ENCODE results near the gene CCDC181. TPM values are rescaled to one million over a fixed set of nuclear protein-coding genes. Genes with fewer than 3 reads are reported as not detected.

The CCDC181 gene
- polyA plus RNA-seq, 1 of the 3 experiments (the other 2 are of a cell fraction): 1.2 TPM

- TF ChIP-seq CHD2 (IDR thresholded peaks at IDR 0.05; ENCODE audit: low read length, partially characterized antibody): no peak
- TF ChIP-seq FOXJ3 (CRISPR knock-in tag; IDR thresholded peaks at IDR 0.05): no peak
- TF ChIP-seq GABPA (IDR thresholded peaks at IDR 0.05; ENCODE audit: low read depth): no peak
- TF ChIP-seq EP300 (IDR thresholded peaks at IDR 0.05; ENCODE audit: borderline replicate concordance in 1 of 2, low read depth in 1 of 2, low read length in 1 of 2): no peak
- no peak for TF ChIP-seq TEAD4 (IDR thresholded peaks at IDR 0.05; ENCODE audit: borderline replicate concordance, insufficient read depth)
- TF ChIP-seq RAD21 (IDR thresholded peaks at IDR 0.05; ENCODE audit: low read length): no peak
- TF ChIP-seq POLR2AphosphoS5 (IDR thresholded peaks at IDR 0.05; ENCODE audit: low read depth, low read length): no peak
- TF ChIP-seq RFX5 (IDR thresholded peaks at IDR 0.05; ENCODE audit: low read length): no peak
- TF ChIP-seq FOSL2 (IDR thresholded peaks at IDR 0.05; ENCODE audit: borderline replicate concordance, low read depth): no peak
- TF ChIP-seq, protein P1, sequence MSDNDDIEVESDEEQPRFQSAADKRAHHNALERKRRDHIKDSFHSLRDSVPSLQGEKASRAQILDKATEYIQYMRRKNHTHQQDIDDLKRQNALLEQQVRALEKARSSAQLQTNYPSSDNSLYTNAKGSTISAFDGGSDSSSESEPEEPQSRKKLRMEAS (IDR thresholded peaks at IDR 0.05; ENCODE audit: low read depth): no peak
- TF ChIP-seq GATA2 (CRISPR knock-in tag; IDR thresholded peaks at IDR 0.05): no peak
- no peak for TF ChIP-seq RXRA (IDR thresholded peaks at IDR 0.05; ENCODE audit: borderline replicate concordance, low read depth)
Observed at GRCh38 chr1:169361281-169361680, 66.0 kb downstream of the CCDC181 start (continued).

GRCh38 chr1:169360415-169360814 is 66.9 kb downstream of the CCDC181 start:
- peaks cover 5 to 9% of the 10 kb centered on the region in 2 experiments; a peak in 2 of 4 replicates for H3K4me1 ChIP-seq (ENCODE audit: control insufficient read depth in 1 of 2, insufficient read depth in 2 of 2, low read depth in 1 of 2, low read length in 1 of 2)
- H3K4me2 ChIP-seq: no peak overlapping the region
- 100% methylated on average over 1 of the region's 1 CpG for WGBS (ENCODE audit: low lambda C conversion rate)
- no peak overlapping the region for H3K4me3 ChIP-seq (ENCODE audit: low read depth in 2 of 2, low read length in 1 of 2)
- no peak for DNase-seq
- H3K27ac ChIP-seq (ENCODE audit: low read depth in 2 of 2, low read length in 1 of 2): no peak overlapping the region
- H2AFZ ChIP-seq (ENCODE audit: low read depth): no peak overlapping the region
- H3K79me2 ChIP-seq (ENCODE audit: insufficient read depth): peaks cover 60% of the 10 kb centered on the region
- no peak overlapping the region for H3K9ac ChIP-seq
- no peaks in the 10 kb centered on the region for H3K9me3 ChIP-seq
- no peak for TF ChIP-seq FOXJ3 (CRISPR knock-in tag; IDR thresholded peaks at IDR 0.05)
- no peak for TF ChIP-seq EP300 (IDR thresholded peaks at IDR 0.05; ENCODE audit: borderline replicate concordance in 1 of 2, low read depth in 1 of 2, low read length in 1 of 2)
- TF ChIP-seq RFX5 (IDR thresholded peaks at IDR 0.05; ENCODE audit: low read length): no peak
- no peak for TF ChIP-seq SIN3A (IDR thresholded peaks at IDR 0.05; ENCODE audit: borderline replicate concordance, low read depth, low read length)
- no peak for TF ChIP-seq RCOR1 (IDR thresholded peaks at IDR 0.05; ENCODE audit: low read length)
- TF ChIP-seq, protein P2, sequence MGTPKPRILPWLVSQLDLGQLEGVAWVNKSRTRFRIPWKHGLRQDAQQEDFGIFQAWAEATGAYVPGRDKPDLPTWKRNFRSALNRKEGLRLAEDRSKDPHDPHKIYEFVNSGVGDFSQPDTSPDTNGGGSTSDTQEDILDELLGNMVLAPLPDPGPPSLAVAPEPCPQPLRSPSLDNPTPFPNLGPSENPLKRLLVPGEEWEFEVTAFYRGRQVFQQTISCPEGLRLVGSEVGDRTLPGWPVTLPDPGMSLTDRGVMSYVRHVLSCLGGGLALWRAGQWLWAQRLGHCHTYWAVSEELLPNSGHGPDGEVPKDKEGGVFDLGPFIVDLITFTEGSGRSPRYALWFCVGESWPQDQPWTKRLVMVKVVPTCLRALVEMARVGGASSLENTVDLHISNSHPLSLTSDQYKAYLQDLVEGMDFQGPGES (IDR thresholded peaks at IDR 0.05; ENCODE audit: low read depth, low read length): no peak
- TF ChIP-seq, protein P3, sequence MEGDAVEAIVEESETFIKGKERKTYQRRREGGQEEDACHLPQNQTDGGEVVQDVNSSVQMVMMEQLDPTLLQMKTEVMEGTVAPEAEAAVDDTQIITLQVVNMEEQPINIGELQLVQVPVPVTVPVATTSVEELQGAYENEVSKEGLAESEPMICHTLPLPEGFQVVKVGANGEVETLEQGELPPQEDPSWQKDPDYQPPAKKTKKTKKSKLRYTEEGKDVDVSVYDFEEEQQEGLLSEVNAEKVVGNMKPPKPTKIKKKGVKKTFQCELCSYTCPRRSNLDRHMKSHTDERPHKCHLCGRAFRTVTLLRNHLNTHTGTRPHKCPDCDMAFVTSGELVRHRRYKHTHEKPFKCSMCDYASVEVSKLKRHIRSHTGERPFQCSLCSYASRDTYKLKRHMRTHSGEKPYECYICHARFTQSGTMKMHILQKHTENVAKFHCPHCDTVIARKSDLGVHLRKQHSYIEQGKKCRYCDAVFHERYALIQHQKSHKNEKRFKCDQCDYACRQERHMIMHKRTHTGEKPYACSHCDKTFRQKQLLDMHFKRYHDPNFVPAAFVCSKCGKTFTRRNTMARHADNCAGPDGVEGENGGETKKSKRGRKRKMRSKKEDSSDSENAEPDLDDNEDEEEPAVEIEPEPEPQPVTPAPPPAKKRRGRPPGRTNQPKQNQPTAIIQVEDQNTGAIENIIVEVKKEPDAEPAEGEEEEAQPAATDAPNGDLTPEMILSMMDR (IDR thresholded peaks at IDR 0.05): no peak
- no peak for TF ChIP-seq EZH2phosphoT487 (IDR thresholded peaks at IDR 0.05; ENCODE audit: borderline replicate concordance, low read depth)
- TF ChIP-seq TCF12 (IDR thresholded peaks at IDR 0.05): no peak
- TF ChIP-seq GABPA (IDR thresholded peaks at IDR 0.05; ENCODE audit: low read depth): no peak
- no peak for TF ChIP-seq YY1 (IDR thresholded peaks at IDR 0.05; ENCODE audit: low read depth)
- TF ChIP-seq JUND (IDR thresholded peaks at IDR 0.05): no peak
- TF ChIP-seq SMC3 (IDR thresholded peaks at IDR 0.05; ENCODE audit: low read depth, low read length): no peak
- ChIA-PET CTCF (interaction anchor here (0.8 to 2.8 kb wide), 5 partner anchors 8 to 1018 kb away, joined by 3 to 23 read pairs (median 3); partner anchors contain the start of gene BLZF1), POLR2A (no interaction called here)
- H3K36me3 ChIP-seq (replicated peaks in 1 of 2; ENCODE audit: control insufficient read depth in 1 of 2, insufficient read depth in 2 of 2, low read length in 1 of 2): peaks cover 5 to 29% of the 10 kb centered on the region in 2 experiments
- H3K9me2 ChIP-seq: no peaks in the 10 kb centered on the region
- no peaks in the 10 kb centered on the region for H4K20me1 ChIP-seq (ENCODE audit: insufficient read depth)
- peaks cover 12% of the 10 kb centered on the region for H3F3A ChIP-seq (replicated peaks; ENCODE audit: insufficient read depth)
- no peaks in the 10 kb centered on the region for H3K27me3 ChIP-seq (ENCODE audit: insufficient read depth)

Measured in SK-N-SH (cell line).